AG09319 (cell line): ENCODE data around the gene KLC1.

ENCODE experiments used
- DNase-seq: peaks from one replicate; pipeline ENCODE4 v3.0.0-alpha.2; 2010; ENCODE audit warnings: low read depth; ENCODE audit errors: extremely low read depth
- TF ChIP-seq, protein P1 (sequence below): IDR thresholded peaks from 2 replicates; pipeline ENCODE4 v1.5.1; 2011; ENCODE audit warnings: low read depth, mild to moderate bottlenecking, inconsistent platforms, low read length, moderate library complexity

The KLC1 gene

DNA sequence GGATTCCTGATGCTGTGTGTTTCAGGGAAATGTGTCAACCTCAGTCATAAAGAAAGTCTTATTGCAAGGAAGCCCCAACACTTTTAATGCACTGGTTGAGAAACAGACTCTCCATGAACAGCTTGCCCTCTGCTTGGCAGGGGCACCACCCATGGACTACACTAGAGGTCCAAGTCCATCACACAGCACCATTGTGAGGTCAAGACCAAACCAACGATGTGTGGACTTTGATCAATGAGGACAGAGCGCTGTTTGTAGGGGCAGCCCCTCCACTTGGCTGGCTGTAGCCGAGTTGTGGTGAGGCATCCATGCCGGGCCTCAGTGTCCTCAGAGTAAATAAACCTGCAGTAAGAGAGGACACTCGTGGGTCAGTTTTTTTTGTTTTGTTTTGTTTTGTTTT lies 116.4 kb downstream of the KLC1 start:
- TF ChIP-seq, protein P1, sequence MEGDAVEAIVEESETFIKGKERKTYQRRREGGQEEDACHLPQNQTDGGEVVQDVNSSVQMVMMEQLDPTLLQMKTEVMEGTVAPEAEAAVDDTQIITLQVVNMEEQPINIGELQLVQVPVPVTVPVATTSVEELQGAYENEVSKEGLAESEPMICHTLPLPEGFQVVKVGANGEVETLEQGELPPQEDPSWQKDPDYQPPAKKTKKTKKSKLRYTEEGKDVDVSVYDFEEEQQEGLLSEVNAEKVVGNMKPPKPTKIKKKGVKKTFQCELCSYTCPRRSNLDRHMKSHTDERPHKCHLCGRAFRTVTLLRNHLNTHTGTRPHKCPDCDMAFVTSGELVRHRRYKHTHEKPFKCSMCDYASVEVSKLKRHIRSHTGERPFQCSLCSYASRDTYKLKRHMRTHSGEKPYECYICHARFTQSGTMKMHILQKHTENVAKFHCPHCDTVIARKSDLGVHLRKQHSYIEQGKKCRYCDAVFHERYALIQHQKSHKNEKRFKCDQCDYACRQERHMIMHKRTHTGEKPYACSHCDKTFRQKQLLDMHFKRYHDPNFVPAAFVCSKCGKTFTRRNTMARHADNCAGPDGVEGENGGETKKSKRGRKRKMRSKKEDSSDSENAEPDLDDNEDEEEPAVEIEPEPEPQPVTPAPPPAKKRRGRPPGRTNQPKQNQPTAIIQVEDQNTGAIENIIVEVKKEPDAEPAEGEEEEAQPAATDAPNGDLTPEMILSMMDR: no peak
- DNase-seq: no peak

DNA sequence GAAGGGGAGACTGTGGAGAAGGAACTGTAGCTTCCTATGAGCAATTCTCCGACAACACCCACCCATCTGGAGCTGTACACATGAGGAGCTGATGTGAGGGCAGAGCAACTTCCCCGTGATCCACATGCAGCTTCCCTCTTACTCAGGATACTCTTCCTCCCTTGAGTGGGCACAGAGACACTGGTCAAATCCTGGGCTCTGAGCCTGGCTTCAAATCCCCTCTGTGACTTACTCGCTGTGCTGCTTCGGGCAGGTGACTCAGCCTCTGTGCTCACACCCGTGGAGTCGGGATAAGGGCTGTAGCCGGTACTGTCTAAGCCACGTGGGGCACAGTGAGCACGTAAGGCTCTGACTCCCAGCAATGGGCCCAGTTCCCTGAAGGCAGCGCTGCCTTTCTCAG lies 117.7 kb downstream of the KLC1 start:
- DNase-seq: no peak
- TF ChIP-seq, protein P1: no peak

DNA sequence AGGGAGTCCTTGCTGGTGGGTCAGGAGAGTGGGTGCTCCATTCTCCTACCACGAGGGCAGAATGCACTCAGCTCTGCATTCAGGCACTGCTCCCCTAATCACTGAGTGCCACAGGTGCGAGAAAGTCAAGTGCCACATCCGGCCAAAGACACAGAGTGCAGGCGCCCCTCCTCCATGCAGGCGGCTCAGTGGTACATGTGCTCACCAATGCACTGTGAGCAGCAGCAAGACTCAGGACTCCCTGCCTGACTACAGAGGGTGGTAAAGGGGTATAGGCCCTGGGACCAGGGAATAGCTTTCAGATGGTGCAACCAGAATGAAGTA lies 119.5 kb downstream of the KLC1 start:
- TF ChIP-seq, protein P1: no peak
- DNase-seq: no peak

DNA sequence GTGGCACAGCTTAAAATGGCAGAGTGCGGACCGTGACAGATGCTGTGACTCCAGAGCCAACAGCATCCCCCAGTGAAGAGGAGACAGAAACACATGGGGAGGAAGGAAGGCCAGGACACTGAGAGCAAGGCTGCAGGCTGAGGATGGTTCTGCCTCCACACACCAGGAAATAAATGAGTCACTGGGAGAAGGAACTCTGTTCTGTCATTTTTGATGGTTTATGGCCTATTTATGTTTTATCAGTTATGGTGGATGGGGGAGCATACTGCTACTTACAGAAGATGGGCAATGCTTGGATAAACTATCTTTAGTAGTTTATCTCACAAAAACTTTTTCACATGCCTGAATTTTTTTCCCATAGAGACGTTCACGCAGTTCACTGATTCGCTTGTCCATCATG lies 120.4 kb downstream of the KLC1 start:
- DNase-seq: no peak
- TF ChIP-seq, protein P1: no peak

DNA sequence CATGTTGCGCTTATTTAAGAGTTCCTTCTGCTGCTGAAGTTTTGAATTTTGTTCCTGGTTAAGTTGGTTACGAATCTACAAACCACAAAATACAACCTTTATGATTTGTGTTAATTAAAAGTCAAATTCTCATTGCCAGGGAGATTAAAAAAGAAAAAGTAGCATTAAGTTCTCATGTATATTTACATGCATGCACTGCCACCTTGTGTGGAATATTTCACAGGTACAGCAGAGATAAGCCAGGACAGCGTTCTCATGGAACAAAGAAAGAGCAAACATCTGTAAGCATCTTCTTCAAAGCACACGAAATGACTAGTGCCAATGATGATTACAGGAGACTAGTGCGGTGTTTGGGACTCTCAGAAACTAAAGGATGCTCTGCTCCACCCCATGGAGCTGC lies 120.8 kb downstream of the KLC1 start:
- DNase-seq: no peak
- TF ChIP-seq, protein P1: no peak
